Measurements from ENCODE around the gene PPP3R2. TPM values are rescaled to one million over a fixed set of nuclear protein-coding genes. Genes with fewer than 3 reads are reported as not detected.

PPP3R2 gene
- total and polyA plus RNA-seq, 2 donors (not counting 3 experiments of a cell fraction or from before 2014, with no cell fraction given), result not detected

GRCh38 chr9:101578378-101578777 is 16.4 kb downstream of the PPP3R2 start:
- no peaks in the 10 kb centered on the region for H3K4me1 ChIP-seq (ENCODE audit: control insufficient read depth, extremely low read depth, insufficient read depth, low read length)
- dilution Hi-C loops (cut with MboI; ENCODE audit: extremely low pct_ligation_motif_present, low sequenced_read_pairs), result no loop called here
- no peaks in the 10 kb centered on the region for H4K20me1 ChIP-seq (replicated peaks; ENCODE audit: control insufficient read depth, extremely low read depth, insufficient read depth, low read length)
- no peaks in the 10 kb centered on the region for H3K36me3 ChIP-seq (ENCODE audit: control insufficient read depth in 2 of 2, extremely low read depth in 1 of 2, insufficient read depth in 2 of 2, low read length in 2 of 2)
- intact Hi-C loops (cut with micrococcal nuclease), result no loop called here
- no peaks in the 10 kb centered on the region for H3K79me2 ChIP-seq (ENCODE audit: control insufficient read depth, insufficient read depth, low read length)
- no peak overlapping the region for H3K9ac ChIP-seq (replicated peaks; ENCODE audit: extremely low read depth, insufficient read depth, low read length)
- H3K27ac ChIP-seq (ENCODE audit: insufficient read depth, low read depth, low read length), result no peak overlapping the region
- no peaks in the 10 kb centered on the region for H3K27me3 ChIP-seq (ENCODE audit: control insufficient read depth in 2 of 2, insufficient read depth in 2 of 2, low read length in 2 of 2)
- H2AFZ ChIP-seq (ENCODE audit: low read depth, low read length), result no peak overlapping the region
- H3K9me3 ChIP-seq (replicated peaks; ENCODE audit: control insufficient read depth, insufficient read depth, low read length), result no peaks in the 10 kb centered on the region
- POLR2A ChIA-PET, result no interaction called here
- DNase-seq (ENCODE audit: low read depth, low spot score) (no peak), FAIRE-seq (no peak)
- H3K9me1 ChIP-seq (replicated peaks; ENCODE audit: control insufficient read depth, extremely low read depth, insufficient read depth, low read length), result no peaks in the 10 kb centered on the region
- no TSS peak for BruUV-seq (replicated peaks)
- TF ChIP-seq EZH2 (IDR thresholded peaks at IDR 0.05; ENCODE audit: borderline replicate concordance, low read depth, low read length, severe bottlenecking) (no peak), GATA2 (IDR thresholded peaks at IDR 0.05; ENCODE audit: insufficient read depth, insufficient read length, low read depth, low read length) (no peak), MAX (IDR thresholded peaks at IDR 0.05; ENCODE audit: insufficient read depth, insufficient read length) (no peak), MYC (IDR thresholded peaks at IDR 0.05; ENCODE audit: low read depth, low read length) (no peak), POLR2A (IDR thresholded peaks at IDR 0.05; ENCODE audit: low read depth, low read length) (no peak), FOS (IDR thresholded peaks at IDR 0.05; ENCODE audit: borderline replicate concordance, insufficient read depth, low read length) (no peak), CTCF (IDR thresholded peaks at IDR 0.05; ENCODE audit: extremely low read depth in 1 of 2, insufficient read depth in 1 of 2, low read depth in 1 of 2, low read length in 2 of 2) (no peak), JUN (IDR thresholded peaks at IDR 0.05; ENCODE audit: borderline replicate concordance, insufficient read depth, insufficient read length, low read depth) (no peak), POLR2AphosphoS5 (IDR thresholded peaks at IDR 0.05; ENCODE audit: insufficient read depth, low read depth, low read length) (no peak)
- H3K4me3 ChIP-seq (replicated peaks in 1 of 3; ENCODE audit: insufficient read depth in 1 of 3, low read depth in 1 of 3, low read length in 3 of 3), result no peak overlapping the region
- CTCF ChIA-PET, result no interaction called here
- no peak overlapping the region for H3K4me2 ChIP-seq (ENCODE audit: insufficient read depth, low read length)
